ENCODE results near the gene ZWINT.

- TF ChIP-seq CTCF (IDR thresholded peaks at IDR 0.05; ENCODE audit: low read length): no peak
- no peak for TF ChIP-seq EZH2 (IDR thresholded peaks at IDR 0.05; ENCODE audit: borderline replicate concordance, low read length)
Observed at GRCh38 chr10:56359837-56360236, 1.2 kb downstream of the ZWINT start.

Data from OCI-LY1 (cell line).